OCI-LY7 (cell line): ENCODE results near the gene CCDC92. TPM values are rescaled to one million over a fixed set of nuclear protein-coding genes. Genes with fewer than 3 reads are reported as not detected.

Experiments used
- BruUV-seq: library from RNA; stranded (reverse); fragments of 400-500 nt; replicated peaks from 2 replicates; lab custom pipeline; 2021; lab: Mats Ljungman, UMichigan
- CTCF ChIA-PET: fragments of 300-600 bp; sonication (Branson Sonifier 250); formaldehyde crosslinking; loops from one replicate; lab custom pipeline; 2022; ENCODE audit warnings: antibody characterized with exemption; ENCODE audit not compliant: unreplicated experiment; lab: Charles Lee
- POLR2A ChIA-PET: fragments of 300-600 bp; sonication (Branson Sonifier 250); formaldehyde crosslinking; loops from one replicate; lab custom pipeline; 2022; ENCODE audit warnings: antibody characterized with exemption; lab: Charles Lee
- DNase-seq: peaks from one replicate; pipeline ENCODE4 v3.0.0-alpha.2; 2015; ENCODE audit warnings: low spot score
- H2AFZ ChIP-seq: fragments of 200-600 bp; sonication (generic), shearing (Covaris generic); 2 replicates; pipeline ENCODE4 v1.6.1; 2014; ENCODE audit warnings: mild to moderate bottlenecking, antibody characterized with exemption, low read length, moderate library complexity
- H3K27ac ChIP-seq: fragments of 200-600 bp; sonication (generic); 2 replicates; pipeline ENCODE4 v1.5.1; 2014; ENCODE audit warnings: mixed run types, low read depth, mild to moderate bottlenecking, moderate library complexity, low read length, inconsistent platforms; ENCODE audit not compliant: poor library complexity, severe bottlenecking
- H3K36me3 ChIP-seq: fragments of 200-600 bp; sonication (generic); 2 replicates; pipeline ENCODE4 v1.6.1; 2014; ENCODE audit warnings: mild to moderate bottlenecking, antibody characterized with exemption, low read length, moderate library complexity, mixed read lengths; ENCODE audit not compliant: insufficient read depth
- H3K4me1 ChIP-seq: fragments of 200-600 bp; sonication (generic); 2 replicates; pipeline ENCODE4 v1.5.1; 2014; ENCODE audit warnings: mild to moderate bottlenecking, low read length; ENCODE audit not compliant: insufficient read depth, poor library complexity, severe bottlenecking
- H3K4me2 ChIP-seq: fragments of 200-600 bp; sonication (generic); 2 replicates; pipeline ENCODE4 v1.6.1; 2014; ENCODE audit warnings: mild to moderate bottlenecking, low read length
- H3K4me3 ChIP-seq: fragments of 200-600 bp; sonication (generic); 2 replicates; pipeline ENCODE4 v1.5.1; 2014; ENCODE audit warnings: mild to moderate bottlenecking, low read depth, low read length; ENCODE audit not compliant: poor library complexity, severe bottlenecking
- H3K79me2 ChIP-seq: fragments of 200-600 bp; sonication (generic); 2 replicates; pipeline ENCODE4 v1.6.1; 2016; ENCODE audit warnings: low read depth, mild to moderate bottlenecking, low read length, moderate library complexity, mixed read lengths; ENCODE audit not compliant: insufficient read depth
- H3K9me2 ChIP-seq: fragments of 200-600 bp; sonication (generic); 2 replicates; pipeline ENCODE4 v1.6.1; 2016; ENCODE audit warnings: mild to moderate bottlenecking, low read length, mixed read lengths; ENCODE audit not compliant: insufficient read depth
- H3K9me3 ChIP-seq: fragments of 200-600 bp; sonication (generic); 2 replicates; pipeline ENCODE4 v1.6.1; 2014; ENCODE audit warnings: mild to moderate bottlenecking, mixed run types, low read length, mixed read lengths
- H4K20me1 ChIP-seq: fragments of 200-600 bp; sonication (generic); 2 replicates; pipeline ENCODE4 v1.6.1; 2014; ENCODE audit warnings: mild to moderate bottlenecking, antibody characterized with exemption, low read length, moderate library complexity, mixed read lengths; ENCODE audit not compliant: insufficient read depth
- CTCF ChIP-seq: fragments of 200-600 bp; sonication (generic); conservative IDR thresholded peaks from 2 replicates; pipeline ENCODE4 v1.5.1; 2014; ENCODE audit warnings: mild to moderate bottlenecking, antibody characterized with exemption, low read length, moderate library complexity, mixed read lengths
- EZH2phosphoT487 ChIP-seq: fragments of 200-600 bp; sonication (generic); IDR thresholded peaks from 2 replicates; pipeline ENCODE4 v1.6.1; 2018; ENCODE audit warnings: low read depth, borderline replicate concordance, mild to moderate bottlenecking, mixed run types, antibody characterized with exemption, low read length, moderate library complexity, mixed read lengths
- intact Hi-C: fragments of 100-400 bp; cut with micrococcal nuclease; formaldehyde crosslinking; loops from one replicate; pipeline ENCODE4 v1.10.0; 2022; ENCODE audit not compliant: unreplicated experiment
- total RNA-seq, 2 experiments: library from RNA; depleted of rRNA in 1 of 2; stranded (reverse); fragments of >200 nt in 1 of 2; shearing (Covaris generic) in 1 of 2; gene quantifications; 2 replicates each; pipeline ENCODE4 v1.2.3, GENCODE V29; 2014 to 2022

CCDC92 gene
- total RNA-seq, 2 experiments from 2014 or later, result 3.1 to 12.3 TPM

DNA sequence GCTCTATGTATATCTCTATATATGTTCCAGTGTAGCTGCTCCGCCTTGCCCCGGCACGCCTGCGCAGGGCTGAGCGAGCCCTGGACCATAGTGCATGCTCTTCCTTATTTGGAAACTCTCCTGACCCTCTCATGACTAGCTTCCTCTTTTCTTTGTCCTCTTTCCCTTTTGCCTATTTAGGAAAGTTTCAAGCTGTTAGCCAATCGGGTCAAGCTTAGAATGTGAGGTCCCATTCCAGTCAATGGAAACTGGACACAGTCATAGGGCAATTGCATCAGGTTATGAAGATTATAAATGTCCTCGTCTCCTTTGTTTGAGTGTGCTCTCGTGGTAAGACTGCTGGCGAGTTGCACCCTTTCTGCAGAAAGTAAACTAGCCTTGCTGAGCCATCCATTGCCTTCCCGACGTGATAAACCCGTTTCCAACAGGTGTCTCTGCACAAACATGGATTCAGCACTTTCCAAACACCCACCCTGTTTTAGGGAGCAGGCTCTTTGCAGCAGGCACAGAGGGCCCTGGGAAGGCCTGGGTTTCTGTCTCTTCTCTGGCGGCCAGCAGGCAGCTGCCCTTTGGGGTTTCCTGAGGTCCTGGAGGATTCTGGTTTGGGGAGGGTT is 30.9 kb downstream of the CCDC92 start:
- Histone ChIP-seq H2AFZ (no peak overlapping the region), H3K79me2 (no peaks in the 10 kb centered on the region), H3K27ac (no peak overlapping the region), H3K4me1 (no peaks in the 10 kb centered on the region), H4K20me1 (no peaks in the 10 kb centered on the region), H3K9me3 (no peaks in the 10 kb centered on the region), H3K4me3 (no peak overlapping the region), H3K4me2 (no peak overlapping the region), H3K36me3 (no peaks in the 10 kb centered on the region), H3K9me2 (no peaks in the 10 kb centered on the region)
- BruUV-seq, result no TSS peak
- POLR2A ChIA-PET, result no interaction called here
- no peak for DNase-seq
- intact Hi-C loops, result no loop called here
- CTCF ChIA-PET, result interaction anchor here (0.6 kb wide), 1 partner anchor 730 kb away, joined by 3 read pairs; no protein-coding TSS in a partner anchor
- no peak for TF ChIP-seq EZH2phosphoT487
- no peak for TF ChIP-seq CTCF

DNA sequence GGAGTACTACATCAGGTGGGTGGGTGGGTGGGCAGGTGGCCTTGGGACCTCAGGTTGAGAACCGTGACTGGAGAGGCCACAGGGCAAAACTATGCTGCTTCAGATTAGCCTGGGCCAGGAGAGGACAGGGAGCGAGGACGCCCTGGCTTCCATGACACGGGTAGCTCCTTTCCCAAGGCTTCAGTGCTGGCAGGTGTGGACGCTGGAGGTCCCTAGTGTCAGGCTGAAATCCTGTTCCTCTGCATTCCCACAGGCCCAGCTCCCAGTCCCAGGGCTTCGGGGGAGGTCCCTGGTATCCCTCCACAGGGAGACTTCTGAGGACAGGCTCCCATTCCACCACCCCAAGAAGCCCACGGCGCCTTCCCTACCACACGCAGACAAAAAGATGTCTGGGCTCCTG is 31.6 kb downstream of the CCDC92 start:
- Histone ChIP-seq H2AFZ (no peak overlapping the region), H3K4me3 (no peak overlapping the region), H3K27ac (no peak overlapping the region), H3K9me3 (no peaks in the 10 kb centered on the region), H3K4me2 (no peak overlapping the region), H4K20me1 (no peaks in the 10 kb centered on the region), H3K36me3 (no peaks in the 10 kb centered on the region), H3K9me2 (no peaks in the 10 kb centered on the region), H3K79me2 (no peaks in the 10 kb centered on the region), H3K4me1 (no peaks in the 10 kb centered on the region)
- no peak for TF ChIP-seq CTCF
- no peak for TF ChIP-seq EZH2phosphoT487
- CTCF ChIA-PET, result interaction anchor here (0.6 kb wide), 1 partner anchor 730 kb away, joined by 3 read pairs; no protein-coding TSS in a partner anchor
- no TSS peak for BruUV-seq
- POLR2A ChIA-PET, result no interaction called here
- no peak for DNase-seq
- intact Hi-C loops, result no loop called here

GRCh38 chr12:123940627-123940966 is 32.0 kb downstream of the CCDC92 start:
- intact Hi-C loops, result no loop called here
- Histone ChIP-seq H2AFZ (no peak overlapping the region), H3K9me3 (no peaks in the 10 kb centered on the region), H4K20me1 (no peaks in the 10 kb centered on the region), H3K4me2 (no peak overlapping the region), H3K9me2 (no peaks in the 10 kb centered on the region), H3K4me1 (no peaks in the 10 kb centered on the region), H3K79me2 (no peaks in the 10 kb centered on the region), H3K36me3 (no peaks in the 10 kb centered on the region), H3K4me3 (no peak overlapping the region), H3K27ac (no peak overlapping the region)
- ChIA-PET CTCF (no interaction called here), POLR2A (no interaction called here)
- no TSS peak for BruUV-seq
- no peak for TF ChIP-seq CTCF
- no peak for TF ChIP-seq EZH2phosphoT487
- DNase-seq, result no peak
